Measurements from ENCODE around the gene GPSM1. TPM values are rescaled to one million over a fixed set of nuclear protein-coding genes. Genes with fewer than 3 reads are reported as not detected.

GPSM1 gene
- total RNA-seq, 1 experiment from 2014 or later, result 24.7 TPM

DNA sequence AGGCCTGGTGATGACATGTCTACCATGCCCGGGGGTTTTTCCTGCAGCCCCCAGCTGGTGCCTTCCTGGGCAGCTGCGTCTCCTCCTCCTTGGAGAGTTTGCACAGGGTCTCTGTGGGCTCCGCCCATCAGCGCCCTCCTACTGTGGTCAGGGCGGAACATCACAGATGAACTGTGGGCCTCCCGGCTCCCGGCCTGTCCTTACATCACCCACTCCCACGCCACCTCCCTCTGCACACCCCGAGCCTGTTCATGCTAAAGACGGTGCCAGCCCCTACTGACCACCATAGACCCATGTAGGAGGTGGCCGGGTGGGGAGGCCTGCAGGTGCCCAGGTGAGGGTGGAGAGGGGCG is 12.6 kb downstream of the GPSM1 start:
- no peak overlapping the region for H2BK5ac ChIP-seq (ENCODE audit: insufficient read length, low read length)
- no peaks in the 10 kb centered on the region for H3K27me3 ChIP-seq (ENCODE audit: insufficient read depth, low read length)
- no peak overlapping the region for H3K23ac ChIP-seq (ENCODE audit: insufficient read length, low read depth, low read length)
- H3K56ac ChIP-seq (ENCODE audit: insufficient read length, low read depth, low read length), result no peak overlapping the region
- Mint-ChIP-seq H3K9me3 (no peaks in the 10 kb centered on the region), H3K27me3 (ENCODE audit: low read depth) (no peaks in the 10 kb centered on the region; the same call in 1 of the 2 replicates), H3K4me1 (peaks cover 6 to 17% of the 10 kb centered on the region in 2 experiments; a peak in 3 of 4 replicates), H3K36me3 (ENCODE audit: insufficient read depth in 1 of 3, low read depth in 3 of 3) (no peaks in the 10 kb centered on the region; a peak in 1 of 7 replicates), H3K27ac (no peak overlapping the region), H3K4me3 (no peak overlapping the region)
- TF ChIP-seq CTCF (conservative IDR thresholded peaks at IDR 0.05), result no peak
- WGBS (ENCODE audit: extremely low coverage, insufficient read length, low lambda C conversion rate), result no CpG with 5 or more reads among the region's 12 CpGs
- no peak overlapping the region for H4K8ac ChIP-seq (replicated peaks; ENCODE audit: insufficient read length, low read depth, low read length)
- H3K9ac ChIP-seq (ENCODE audit: extremely low read depth, insufficient read length, low read length), result no peak overlapping the region
- H2BK15ac ChIP-seq (ENCODE audit: low read depth, low read length), result no peak overlapping the region
- H3K9me3 ChIP-seq (ENCODE audit: control insufficient read depth, low read depth, low read length), result no peaks in the 10 kb centered on the region
- H3K4ac ChIP-seq (ENCODE audit: low read depth, low read length), result no peak overlapping the region
- no peaks in the 10 kb centered on the region for H3K79me1 ChIP-seq (ENCODE audit: insufficient read depth, low read depth, low read length, poor library complexity, severe bottlenecking)
- H2BK20ac ChIP-seq (ENCODE audit: low read depth, low read length, poor library complexity, severe bottlenecking), result no peak overlapping the region
- no peak overlapping the region for H3T11ph ChIP-seq (ENCODE audit: low read length)
- no peaks in the 10 kb centered on the region for H3K23me2 ChIP-seq (ENCODE audit: insufficient read length, low read depth, low read length, poor library complexity, severe bottlenecking)
- H3K18ac ChIP-seq (ENCODE audit: insufficient read length, low read depth, low read length), result no peak overlapping the region
- H4K20me1 ChIP-seq (ENCODE audit: control insufficient read depth, insufficient read depth, insufficient read length), result no peaks in the 10 kb centered on the region
- H3K27ac ChIP-seq (ENCODE audit: insufficient read length, low read depth, low read length), result no peak overlapping the region
- no peaks in the 10 kb centered on the region for H3K79me2 ChIP-seq (ENCODE audit: insufficient read depth, low read length)
- H2BK12ac ChIP-seq (ENCODE audit: insufficient read length, low read depth, low read length), result no peak overlapping the region
- H3K4me1 ChIP-seq (ENCODE audit: insufficient read depth, low read length), result no peaks in the 10 kb centered on the region
- DNase-seq, result no peak
- H3K4me2 ChIP-seq (ENCODE audit: insufficient read depth, insufficient read length, low read length), result no peak overlapping the region
- H4K91ac ChIP-seq (ENCODE audit: insufficient read length, low read depth, low read length), result no peak overlapping the region
- no peak overlapping the region; the same call in 1 of the 2 replicates for H3K14ac ChIP-seq (ENCODE audit: insufficient read depth, low read length)
- H2AK5ac ChIP-seq (ENCODE audit: insufficient read length, low read length), result no peak overlapping the region
- no peak overlapping the region for H2BK120ac ChIP-seq (ENCODE audit: low read depth, low read length, poor library complexity, severe bottlenecking)
- H2AFZ ChIP-seq (ENCODE audit: low read length), result no peak overlapping the region
- no peak overlapping the region for H4K5ac ChIP-seq (ENCODE audit: insufficient read length, low read depth, low read length)
